K562 (cell line): ENCODE data around the gene PSMD1. TPM values are rescaled to one million over a fixed set of nuclear protein-coding genes. Genes with fewer than 3 reads are reported as not detected.

Experiments used
- ATAC-seq: fragments of 200-7000 bp; cut with Tn5 transposase; 3 replicates; pipeline ENCODE4 v1.9.1; 2020; ENCODE audit warnings: moderate library complexity
- BruUV-seq: library from RNA; stranded (reverse); fragments of 400-500 nt; replicated peaks from 2 replicates; lab custom pipeline; 2021; lab: Mats Ljungman, UMichigan
- CTCF ChIA-PET: fragments of 300-600 bp; formaldehyde crosslinking; extraction: SDS; loops from one replicate; lab custom pipeline; 2021; ENCODE audit warnings: low intra/inter-chr PET ratio; lab: Yijun Ruan, JAX
- POLR2A ChIA-PET: fragments of 300-600, 350-650 bp; sonication (Branson Sonifier 250); formaldehyde crosslinking; extraction: SDS; loops from one replicate; lab custom pipeline; 2021; ENCODE audit warnings: antibody characterized with exemption, inconsistent platforms; lab: Yijun Ruan, JAX
- DNase-seq, 4 experiments: peaks; one replicate each; pipeline versions ENCODE4 v3.0.0 to v3.0.0-alpha.2; 2011 to 2018; ENCODE audit warnings: low spot score in 3 of 4, mixed read lengths in 3 of 4; ENCODE audit errors: extremely low read depth in 1 of 4
- FAIRE-seq: peaks from 2 replicates; lab custom pipeline; 2011; peaks lifted over from hg19 to GRCh38; lab: Jason Lieb, UNC
- H2AFZ ChIP-seq: 2 replicates; pipeline ENCODE4 v1.6.0; 2011; ENCODE audit warnings: low read depth, low read length, control low read depth, inconsistent platforms
- H3K27ac ChIP-seq: fragments of 200-600 bp; 3 replicates; pipeline ENCODE4 v1.8.0; 2011; ENCODE audit warnings: low read depth, mild to moderate bottlenecking, control low read depth, inconsistent platforms, low read length, moderate library complexity, mixed read lengths; ENCODE audit errors: extremely low read depth
- H3K27me3 ChIP-seq, 2 experiments: fragments of 300-600 bp in 1 of 2; 2 replicates in 1 of 2; 3 replicates in 1 of 2; pipeline versions ENCODE4 v1.6.0 to v1.8.0; 2011; ENCODE audit warnings: inconsistent platforms in 2 of 2, low read length in 2 of 2, mild to moderate bottlenecking in 1 of 2, mixed read lengths in 1 of 2, moderate library complexity in 1 of 2; ENCODE audit not compliant: control insufficient read depth in 2 of 2, insufficient read depth in 2 of 2
- H3K36me3 ChIP-seq: fragments of 300-600 bp; 3 replicates; pipeline ENCODE4 v1.8.0; 2011; ENCODE audit warnings: mild to moderate bottlenecking, low read length, inconsistent platforms; ENCODE audit not compliant: control insufficient read depth, insufficient read depth
- H3K4me1 ChIP-seq, 2 experiments: fragments of 200-600 bp in 1 of 2; replicated peaks in 1 of 2; 2 replicates in 1 of 2; 3 replicates in 1 of 2; pipeline versions ENCODE4 v1.5.1 to v1.8.0; 2011; ENCODE audit warnings: inconsistent platforms in 2 of 2, low read length in 2 of 2, mild to moderate bottlenecking in 1 of 2, mixed read lengths in 1 of 2, moderate library complexity in 1 of 2; ENCODE audit not compliant: control insufficient read depth in 2 of 2, insufficient read depth in 2 of 2
- H3K4me2 ChIP-seq: 2 replicates; pipeline ENCODE4 v1.6.1; 2011; ENCODE audit warnings: low read length, control low read depth, inconsistent platforms, mixed read lengths; ENCODE audit not compliant: insufficient read depth
- H3K4me3 ChIP-seq: fragments of 200-600 bp; sonication (generic), shearing (Covaris generic); 2 replicates; pipeline ENCODE4 v1.5.1; 2016; ENCODE audit warnings: control low read depth, inconsistent platforms
- H3K79me2 ChIP-seq: fragments of 200-600 bp; 3 replicates; pipeline ENCODE4 v1.8.0; 2011; ENCODE audit warnings: low read length, inconsistent platforms; ENCODE audit not compliant: control insufficient read depth, insufficient read depth
- H3K9ac ChIP-seq, 2 experiments: 2 replicates each; pipeline versions ENCODE4 v1.6.0 to v1.6.1; 2011; ENCODE audit warnings: low read depth in 2 of 2, low read length in 2 of 2, control low read depth in 1 of 2, inconsistent platforms in 1 of 2, mild to moderate bottlenecking in 1 of 2, mixed read lengths in 1 of 2; ENCODE audit not compliant: insufficient read depth in 1 of 2
- H3K9me1 ChIP-seq: one replicate; pipeline ENCODE4 v1.6.0; 2011; ENCODE audit warnings: inconsistent platforms, mild to moderate bottlenecking, low read length, moderate library complexity; ENCODE audit not compliant: control insufficient read depth, insufficient read depth
- H3K9me3 ChIP-seq: replicated peaks from 2 replicates; pipeline ENCODE4 v1.5.1; 2011; ENCODE audit warnings: low read depth, low read length, inconsistent platforms; ENCODE audit not compliant: control insufficient read depth, insufficient read depth
- H4K20me1 ChIP-seq: replicated peaks from 2 replicates; pipeline ENCODE4 v1.6.1; 2011; ENCODE audit warnings: low read length, inconsistent platforms, mixed read lengths; ENCODE audit not compliant: control insufficient read depth, insufficient read depth
- CBFA2T2 ChIP-seq: fragments of 450-650 bp; conservative IDR thresholded peaks from 2 replicates; pipeline ENCODE4 v1.6.1; 2017; ENCODE audit warnings: mild to moderate bottlenecking
- RAD51 ChIP-seq: fragments of 450-650 bp; IDR thresholded peaks from 2 replicates; pipeline ENCODE4 v1.7.1; 2016; ENCODE audit warnings: low read depth, mild to moderate bottlenecking, borderline replicate concordance
- RBM25 ChIP-seq: fragments of 200-400 bp; formaldehyde crosslinking; IDR thresholded peaks from 2 replicates; pipeline ENCODE4 v1.6.1; 2018; ENCODE audit warnings: low read length, low read depth, moderate library complexity; ENCODE audit not compliant: severe bottlenecking
- STAG1 ChIP-seq: sonication (generic); formaldehyde crosslinking; IDR thresholded peaks from 2 replicates; pipeline ENCODE4 v1.5.0; 2020; ENCODE audit warnings: missing genetic modification reagents, borderline replicate concordance
- ZBTB1 ChIP-seq: sonication (generic); formaldehyde crosslinking; IDR thresholded peaks from 2 replicates; pipeline ENCODE4 v1.8.1; 2023; ENCODE audit warnings: missing genetic modification reagents, low read depth, mild to moderate bottlenecking, borderline replicate concordance
- ZNF583 ChIP-seq: fragments of 250-450 bp; sonication (Bioruptor Pico); IDR thresholded peaks from 2 replicates; pipeline ENCODE4 v1.4.0; 2020
- WGBS: fragments of 100-300 bp; shearing (Covaris generic); methylation state at CpG from one replicate; pipeline ENCODE4 v1.1.6; 2016; ENCODE audit warnings: low coverage, mixed read lengths; ENCODE audit not compliant: insufficient coverage; ENCODE audit errors: missing lambda C conversion rate; 5-methylcytosine and 5-hydroxymethylcytosine counted together
- in situ Hi-C: fragments of 300-500 bp; cut with MboI; formaldehyde crosslinking; loops from 4 replicates; pipeline ENCODE4 v1.15.0; 2018; ENCODE audit warnings: inconsistent platforms, mixed read lengths
- intact Hi-C: fragments of 100-400 bp; cut with micrococcal nuclease; formaldehyde crosslinking; loops from 2 replicates; pipeline ENCODE4 v1.14.2; 2022
- polyA plus RNA-seq, 8 experiments: library from polyadenylated mRNA; depleted of rRNA in 4 of 8; stranded (reverse) in 5 of 8; unstranded in 3 of 8; fragments of >200 nt; fragmentation: Nextera tagmentation in 2 of 8; fragmentation: Illumina TruSeq in 1 of 8; extraction: Ambion mirVana in 2 of 8; extraction: Trizol in 1 of 8; gene quantifications; 2 replicates each; pipeline versions ENCODE4 v1.2.1 to v1.2.3, GENCODE V29; 2011 to 2014; ENCODE audit warnings: inconsistent platforms in 1 of 8, missing spikeins in 1 of 8
- total RNA-seq, 7 experiments: library from RNA; depleted of rRNA in 6 of 7; stranded (reverse); fragments of >200 nt in 6 of 7; fragmentation: Illumina TruSeq in 2 of 7; extraction: Trizol in 2 of 7; gene quantifications; 2 replicates each; pipeline versions ENCODE4 v1.2.1 to v1.2.3, GENCODE V29; 2011 to 2021; ENCODE audit warnings: low replicate concordance in 1 of 7
- TF ChIP-seq, protein P1 (sequence below): sonication (generic); formaldehyde crosslinking; IDR thresholded peaks from 2 replicates; pipeline ENCODE4 v1.8.0; 2022; ENCODE audit warnings: mild to moderate bottlenecking, low read depth, missing genetic modification reagents
- TF ChIP-seq, protein P2 (sequence below): sonication (generic); formaldehyde crosslinking; IDR thresholded peaks from 2 replicates; pipeline ENCODE4 v1.5.0; 2020; ENCODE audit warnings: missing genetic modification reagents
- TF ChIP-seq, protein P3 (sequence below): sonication (generic); formaldehyde crosslinking; IDR thresholded peaks from 2 replicates; pipeline ENCODE4 v1.9.0; 2022; ENCODE audit warnings: mild to moderate bottlenecking, missing genetic modification reagents
- TF ChIP-seq, protein P4 (sequence below): fragments of 250-450 bp; sonication (Bioruptor Pico); IDR thresholded peaks from 2 replicates; pipeline ENCODE4 v1.8.0; 2021; ENCODE audit warnings: moderate library complexity, mild to moderate bottlenecking, inconsistent platforms
- TF ChIP-seq, protein P5 (sequence below): fragments of 450-650 bp; formaldehyde crosslinking; IDR thresholded peaks from 2 replicates; pipeline ENCODE4 v1.4.0; 2020; ENCODE audit warnings: mild to moderate bottlenecking, moderate library complexity

Gene PSMD1
- total and polyA plus RNA-seq, 9 of the 15 experiments (the other 6 are each of a cell fraction or from before 2014, with no cell fraction given), result 100 to 257 (median 147) TPM

DNA sequence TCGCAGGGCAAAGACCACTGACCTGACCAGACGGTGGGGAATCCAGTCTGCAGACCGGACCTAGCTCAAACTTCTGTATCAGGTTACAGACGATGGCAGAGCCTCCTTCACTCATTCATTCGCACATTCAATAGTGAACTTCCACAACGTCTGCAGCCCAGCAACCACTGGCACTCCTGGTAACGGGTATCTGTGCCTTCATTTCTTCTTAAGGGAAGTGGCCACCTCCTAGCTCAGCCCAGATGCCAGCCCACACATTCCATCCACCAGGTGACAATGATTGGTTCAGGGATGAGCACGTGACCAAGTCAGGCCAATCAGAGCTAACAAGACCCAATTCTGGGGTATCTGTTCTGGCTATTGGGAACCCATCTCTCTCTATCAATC is 125.8 kb downstream of the PSMD1 start (continued):
- TF ChIP-seq, protein P1, sequence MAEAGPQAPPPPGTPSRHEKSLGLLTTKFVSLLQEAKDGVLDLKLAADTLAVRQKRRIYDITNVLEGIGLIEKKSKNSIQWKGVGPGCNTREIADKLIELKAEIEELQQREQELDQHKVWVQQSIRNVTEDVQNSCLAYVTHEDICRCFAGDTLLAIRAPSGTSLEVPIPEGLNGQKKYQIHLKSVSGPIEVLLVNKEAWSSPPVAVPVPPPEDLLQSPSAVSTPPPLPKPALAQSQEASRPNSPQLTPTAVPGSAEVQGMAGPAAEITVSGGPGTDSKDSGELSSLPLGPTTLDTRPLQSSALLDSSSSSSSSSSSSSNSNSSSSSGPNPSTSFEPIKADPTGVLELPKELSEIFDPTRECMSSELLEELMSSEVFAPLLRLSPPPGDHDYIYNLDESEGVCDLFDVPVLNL (CRISPR knock-in tag), result no peak
- TF ChIP-seq RBM25, result peak; percentile 73
- TF ChIP-seq RAD51, result peak; percentile 82
- TF ChIP-seq, protein P2, sequence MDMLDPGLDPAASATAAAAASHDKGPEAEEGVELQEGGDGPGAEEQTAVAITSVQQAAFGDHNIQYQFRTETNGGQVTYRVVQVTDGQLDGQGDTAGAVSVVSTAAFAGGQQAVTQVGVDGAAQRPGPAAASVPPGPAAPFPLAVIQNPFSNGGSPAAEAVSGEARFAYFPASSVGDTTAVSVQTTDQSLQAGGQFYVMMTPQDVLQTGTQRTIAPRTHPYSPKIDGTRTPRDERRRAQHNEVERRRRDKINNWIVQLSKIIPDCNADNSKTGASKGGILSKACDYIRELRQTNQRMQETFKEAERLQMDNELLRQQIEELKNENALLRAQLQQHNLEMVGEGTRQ (CRISPR knock-in tag), result peak; percentile 85
- TF ChIP-seq, protein P3, sequence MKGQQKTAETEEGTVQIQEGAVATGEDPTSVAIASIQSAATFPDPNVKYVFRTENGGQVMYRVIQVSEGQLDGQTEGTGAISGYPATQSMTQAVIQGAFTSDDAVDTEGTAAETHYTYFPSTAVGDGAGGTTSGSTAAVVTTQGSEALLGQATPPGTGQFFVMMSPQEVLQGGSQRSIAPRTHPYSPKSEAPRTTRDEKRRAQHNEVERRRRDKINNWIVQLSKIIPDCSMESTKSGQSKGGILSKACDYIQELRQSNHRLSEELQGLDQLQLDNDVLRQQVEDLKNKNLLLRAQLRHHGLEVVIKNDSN (CRISPR knock-in tag), result peak; percentile 85

DNA sequence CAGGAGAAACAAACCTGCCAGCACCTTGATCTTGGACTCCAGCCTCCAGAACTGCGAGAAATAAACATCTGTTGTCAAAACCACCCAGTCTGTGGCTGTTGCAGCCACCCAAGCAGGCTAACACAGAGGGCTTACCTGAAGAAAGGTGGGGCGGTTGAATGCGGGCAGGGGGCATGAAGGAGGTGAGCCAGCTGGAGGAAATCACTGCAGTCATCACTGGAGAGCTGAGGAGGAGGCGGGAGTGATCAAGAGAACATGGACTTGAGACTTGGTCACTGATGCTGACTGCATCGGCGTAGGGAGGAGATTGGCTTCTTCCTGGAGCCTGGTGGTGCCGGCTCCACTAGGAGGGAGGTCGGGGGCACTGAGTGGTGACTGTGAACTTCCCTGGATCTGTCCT is 127.2 kb downstream of the PSMD1 start:
- 48% methylated on average over 6 of the region's 8 CpGs for WGBS
- H3K27ac ChIP-seq, result no peak overlapping the region
- H3K9me3 ChIP-seq, result no peaks in the 10 kb centered on the region
- peaks cover 4 to 17% of the 10 kb centered on the region in 2 experiments; a peak in 3 of 5 replicates for H3K27me3 ChIP-seq
- no peak overlapping the region for H3K4me2 ChIP-seq
- BruUV-seq, result no TSS peak
- peaks cover 6 to 11% of the 10 kb centered on the region in 2 experiments; a peak in 4 of 5 replicates for H3K4me1 ChIP-seq
- CTCF ChIA-PET, result no interaction called here
- H3K9me1 ChIP-seq, result no peaks in the 10 kb centered on the region
- H4K20me1 ChIP-seq, result no peaks in the 10 kb centered on the region
- H3K79me2 ChIP-seq, result no peaks in the 10 kb centered on the region
- DNase-seq, result no peak
- H3K4me3 ChIP-seq, result no peak overlapping the region
- ATAC-seq, result no peak
- H3K9ac ChIP-seq, result no peak overlapping the region
- H3K36me3 ChIP-seq, result no peaks in the 10 kb centered on the region
- no peak overlapping the region for H2AFZ ChIP-seq
- no peak for TF ChIP-seq STAG1 (CRISPR knock-in tag)
- TF ChIP-seq, protein P4, sequence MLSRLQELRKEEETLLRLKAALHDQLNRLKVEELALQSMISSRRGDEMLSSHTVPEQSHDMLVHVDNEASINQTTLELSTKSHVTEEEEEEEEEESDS (CRISPR knock-in tag), result no peak
- TF ChIP-seq ZNF583, result no peak
- TF ChIP-seq, protein P5, sequence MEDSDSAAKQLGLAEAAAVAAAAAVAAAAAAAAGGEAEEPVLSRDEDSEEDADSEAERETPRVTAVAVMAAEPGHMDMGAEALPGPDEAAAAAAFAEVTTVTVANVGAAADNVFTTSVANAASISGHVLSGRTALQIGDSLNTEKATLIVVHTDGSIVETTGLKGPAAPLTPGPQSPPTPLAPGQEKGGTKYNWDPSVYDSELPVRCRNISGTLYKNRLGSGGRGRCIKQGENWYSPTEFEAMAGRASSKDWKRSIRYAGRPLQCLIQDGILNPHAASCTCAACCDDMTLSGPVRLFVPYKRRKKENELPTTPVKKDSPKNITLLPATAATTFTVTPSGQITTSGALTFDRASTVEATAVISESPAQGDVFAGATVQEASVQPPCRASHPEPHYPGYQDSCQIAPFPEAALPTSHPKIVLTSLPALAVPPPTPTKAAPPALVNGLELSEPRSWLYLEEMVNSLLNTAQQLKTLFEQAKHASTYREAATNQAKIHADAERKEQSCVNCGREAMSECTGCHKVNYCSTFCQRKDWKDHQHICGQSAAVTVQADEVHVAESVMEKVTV (CRISPR knock-in tag), result no peak
- TF ChIP-seq ZBTB1, result no peak
- no peak for TF ChIP-seq CBFA2T2
- TF ChIP-seq, all 486 proteins: peak for 0
- POLR2A ChIA-PET, result no interaction called here
- in situ Hi-C loops (no loop called here), intact Hi-C loops (no loop called here)
- no peak for FAIRE-seq
